PC-3 (cell line): ENCODE data around the gene KCNK2. TPM values are rescaled to one million over a fixed set of nuclear protein-coding genes. Genes with fewer than 3 reads are reported as not detected.

Experiments
- ATAC-seq: fragments of 200-7000 bp; cut with Tn5 transposase; 2 replicates; pipeline ENCODE4 v1.9.1; 2020; ENCODE audit warnings: mild to moderate bottlenecking, moderate library complexity
- BruUV-seq: library from RNA; stranded (reverse); fragments of 400-500 nt; replicated peaks from 2 replicates; lab custom pipeline; 2021; lab: Mats Ljungman, UMichigan
- CTCF ChIA-PET: fragments of 300-600 bp; sonication (Branson Sonifier 250); formaldehyde crosslinking; loops from one replicate; lab custom pipeline; 2022; ENCODE audit warnings: antibody characterized with exemption; lab: Charles Lee
- POLR2A ChIA-PET: fragments of 300-600 bp; sonication (Branson Sonifier 250); formaldehyde crosslinking; loops from one replicate; lab custom pipeline; 2022; ENCODE audit warnings: antibody characterized with exemption; ENCODE audit not compliant: unreplicated experiment; lab: Charles Lee
- DNase-seq: peaks from one replicate; pipeline ENCODE4 v3.0.0-alpha.2; 2015
- H2AFZ ChIP-seq: fragments of 300-600 bp; sonication (generic); 2 replicates; pipeline ENCODE4 v1.6.0; 2016; ENCODE audit warnings: antibody characterized with exemption, low read length
- H3F3A ChIP-seq: fragments of 300-600 bp; sonication (generic); one replicate; pipeline ENCODE4 v1.6.0; 2017; ENCODE audit warnings: antibody characterized with exemption, low read length, control low read depth, mild to moderate bottlenecking; ENCODE audit not compliant: unreplicated experiment
- H3K27ac ChIP-seq: fragments of 300-600 bp; sonication (generic); 2 replicates; pipeline ENCODE4 v1.5.1; 2016; ENCODE audit warnings: mild to moderate bottlenecking, low read length
- H3K27me3 ChIP-seq: fragments of 300-600 bp; sonication (generic); 2 replicates; pipeline ENCODE4 v1.6.1; 2016; ENCODE audit warnings: low read length, mixed read lengths
- H3K36me3 ChIP-seq: fragments of 300-600 bp; sonication (generic); 2 replicates; pipeline ENCODE4 v1.6.1; 2016; ENCODE audit warnings: low read depth, mixed run types, low read length, mixed read lengths
- H3K4me1 ChIP-seq: fragments of 300-600 bp; sonication (generic); 2 replicates; pipeline ENCODE4 v1.5.1; 2016; ENCODE audit warnings: low read length; ENCODE audit not compliant: insufficient read depth
- H3K4me2 ChIP-seq: fragments of 300-600 bp; sonication (generic); 2 replicates; pipeline ENCODE4 v1.6.0; 2016; ENCODE audit warnings: low read length
- H3K4me3 ChIP-seq: fragments of 300-600 bp; sonication (generic); 2 replicates; pipeline ENCODE4 v1.5.1; 2016; ENCODE audit warnings: mild to moderate bottlenecking, low read length, mixed read lengths
- H3K79me2 ChIP-seq: fragments of 300-600 bp; sonication (generic); 2 replicates; pipeline ENCODE4 v1.6.1; 2017; ENCODE audit warnings: low read length, mixed read lengths
- H3K9ac ChIP-seq: fragments of 300-600 bp; sonication (generic); 2 replicates; pipeline ENCODE4 v1.6.0; 2016; ENCODE audit warnings: mild to moderate bottlenecking, low read length
- H3K9me2 ChIP-seq: fragments of 300-600 bp; sonication (generic); replicated peaks from 2 replicates; pipeline ENCODE4 v1.6.1; 2016; ENCODE audit warnings: mixed run types, low read length, mixed read lengths
- H3K9me3 ChIP-seq: fragments of 300-600 bp; sonication (generic); 2 replicates; pipeline ENCODE4 v1.6.1; 2016; ENCODE audit warnings: low read length, mixed read lengths
- H4K20me1 ChIP-seq: fragments of 300-600 bp; sonication (generic); 2 replicates; pipeline ENCODE4 v1.6.1; 2016; ENCODE audit warnings: low read length, mixed read lengths
- EZH2 ChIP-seq: fragments of 300-600 bp; sonication (generic); IDR thresholded peaks from one replicate; pipeline ENCODE4 v1.6.1; 2017; ENCODE audit warnings: antibody characterized with exemption, mild to moderate bottlenecking, low read length; ENCODE audit not compliant: unreplicated experiment
- EZH2phosphoT487 ChIP-seq: fragments of 300-600 bp; sonication (generic); IDR thresholded peaks from 2 replicates; pipeline ENCODE4 v1.6.1; 2018; ENCODE audit warnings: mild to moderate bottlenecking, antibody characterized with exemption, low read length, borderline replicate concordance
- intact Hi-C: fragments of 100-400 bp; cut with micrococcal nuclease; formaldehyde crosslinking; loops from 2 replicates; pipeline ENCODE4 v1.9.0; 2023
- total RNA-seq: library from RNA; depleted of rRNA; stranded (reverse); fragments of >200 nt; gene quantifications from 2 replicates; pipeline ENCODE4 v1.2.3, GENCODE V29; 2014
- TF ChIP-seq, protein P1 (sequence below): fragments of 300-600 bp; sonication (generic); conservative IDR thresholded peaks from 2 replicates; pipeline ENCODE4 v1.5.1; 2017; ENCODE audit warnings: antibody characterized with exemption, low read depth, mild to moderate bottlenecking, low read length

KCNK2 gene
- total RNA-seq, 1 experiment from 2014 or later, result not detected

DNA sequence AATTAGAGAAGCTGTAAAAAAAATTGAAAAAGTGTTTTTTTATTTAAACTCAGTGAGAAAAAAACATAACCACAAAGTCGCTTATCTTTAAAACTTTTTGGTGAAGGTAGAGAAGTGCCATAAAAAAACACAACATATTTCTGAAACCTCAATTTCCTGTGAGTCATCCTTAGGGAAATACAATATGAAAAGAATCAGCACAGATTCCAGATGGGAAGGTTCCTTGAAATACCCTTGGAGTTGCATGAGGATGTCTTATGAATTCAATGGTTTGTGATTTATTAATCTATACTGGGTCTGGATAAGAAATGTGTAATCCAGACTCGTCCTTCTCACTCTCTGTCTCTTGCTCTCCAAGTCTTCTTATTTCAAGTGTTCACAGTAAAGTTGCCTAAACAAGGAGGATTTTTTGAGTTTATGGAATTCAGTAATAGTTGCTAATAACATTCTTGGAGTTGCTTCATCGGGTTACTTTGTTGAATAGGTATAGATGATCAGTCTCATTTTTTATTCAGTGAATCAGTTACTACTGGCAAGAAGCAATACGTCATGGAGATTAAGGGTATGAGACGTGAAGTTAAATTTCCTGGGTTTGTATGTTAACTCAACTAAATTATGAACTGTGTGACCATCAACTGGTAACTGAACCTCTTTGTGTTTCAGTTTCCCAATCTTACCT, 191.4 kb downstream of the KCNK2 start:
- POLR2A ChIA-PET, result no interaction called here
- ATAC-seq (peak; percentile 98), DNase-seq (peak; percentile 94)
- H3K9me3 ChIP-seq, result no peaks in the 10 kb centered on the region
- peaks cover 18% of the 10 kb centered on the region for H3K4me1 ChIP-seq
- H3K9me2 ChIP-seq, result no peaks in the 10 kb centered on the region
- H2AFZ ChIP-seq, result no peak overlapping the region
- no peaks in the 10 kb centered on the region for H3K36me3 ChIP-seq
- no peaks in the 10 kb centered on the region for H3K27me3 ChIP-seq
- H3K79me2 ChIP-seq, result no peaks in the 10 kb centered on the region
- intact Hi-C loops, result loop anchor here (1.0 to 10.0 kb wide), 4 partner anchors 86 to 321 kb away; no protein-coding TSS in a partner anchor
- H4K20me1 ChIP-seq, result no peaks in the 10 kb centered on the region
- TF ChIP-seq, protein P1, sequence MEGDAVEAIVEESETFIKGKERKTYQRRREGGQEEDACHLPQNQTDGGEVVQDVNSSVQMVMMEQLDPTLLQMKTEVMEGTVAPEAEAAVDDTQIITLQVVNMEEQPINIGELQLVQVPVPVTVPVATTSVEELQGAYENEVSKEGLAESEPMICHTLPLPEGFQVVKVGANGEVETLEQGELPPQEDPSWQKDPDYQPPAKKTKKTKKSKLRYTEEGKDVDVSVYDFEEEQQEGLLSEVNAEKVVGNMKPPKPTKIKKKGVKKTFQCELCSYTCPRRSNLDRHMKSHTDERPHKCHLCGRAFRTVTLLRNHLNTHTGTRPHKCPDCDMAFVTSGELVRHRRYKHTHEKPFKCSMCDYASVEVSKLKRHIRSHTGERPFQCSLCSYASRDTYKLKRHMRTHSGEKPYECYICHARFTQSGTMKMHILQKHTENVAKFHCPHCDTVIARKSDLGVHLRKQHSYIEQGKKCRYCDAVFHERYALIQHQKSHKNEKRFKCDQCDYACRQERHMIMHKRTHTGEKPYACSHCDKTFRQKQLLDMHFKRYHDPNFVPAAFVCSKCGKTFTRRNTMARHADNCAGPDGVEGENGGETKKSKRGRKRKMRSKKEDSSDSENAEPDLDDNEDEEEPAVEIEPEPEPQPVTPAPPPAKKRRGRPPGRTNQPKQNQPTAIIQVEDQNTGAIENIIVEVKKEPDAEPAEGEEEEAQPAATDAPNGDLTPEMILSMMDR, result no peak
- TF ChIP-seq EZH2phosphoT487 (no peak), EZH2 (no peak)
- no peak overlapping the region for H3K9ac ChIP-seq
- CTCF ChIA-PET, result no interaction called here
- peak overlapping the region; percentile 30 for H3K4me2 ChIP-seq
- H3F3A ChIP-seq, result peaks cover 4% of the 10 kb centered on the region
- BruUV-seq, result no TSS peak
- no peak overlapping the region for H3K4me3 ChIP-seq
- H3K27ac ChIP-seq, result peak overlapping the region; percentile 10

DNA sequence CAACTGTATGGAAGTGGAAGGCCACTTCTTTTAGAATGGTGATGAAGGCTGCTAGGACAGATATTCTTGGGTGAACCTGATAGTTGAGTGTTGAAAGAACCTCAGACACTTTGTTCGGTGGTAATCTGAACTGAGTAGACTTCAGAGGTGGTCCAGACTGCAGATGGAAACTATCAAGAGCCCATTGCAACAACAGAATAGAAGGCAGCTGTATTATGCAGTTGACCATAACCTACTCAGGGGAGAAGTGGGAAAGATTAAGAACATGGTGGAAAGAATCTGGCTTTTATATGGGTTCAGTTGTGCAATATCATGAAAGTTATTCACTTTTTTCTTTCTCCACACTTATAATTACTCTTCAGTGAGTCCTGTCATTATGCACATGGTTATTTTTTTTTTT, 194.0 kb downstream of the KCNK2 start:
- DNase-seq, result no peak
- intact Hi-C loops, result loop anchor here (10.0 kb wide), 1 partner anchor 318 kb away; no protein-coding TSS in a partner anchor
- BruUV-seq, result no TSS peak

More for the DNA sequence above, 194.0 kb downstream of the KCNK2 start:
- Histone ChIP-seq H2AFZ (no peak overlapping the region), H3K9me3 (no peaks in the 10 kb centered on the region), H3F3A (peaks cover 4% of the 10 kb centered on the region), H3K4me3 (no peak overlapping the region), H3K9ac (no peak overlapping the region), H3K9me2 (no peaks in the 10 kb centered on the region), H3K36me3 (no peaks in the 10 kb centered on the region), H4K20me1 (no peaks in the 10 kb centered on the region), H3K4me1 (peaks cover 18% of the 10 kb centered on the region), H3K27ac (no peak overlapping the region), H3K27me3 (no peaks in the 10 kb centered on the region), H3K79me2 (no peaks in the 10 kb centered on the region), H3K4me2 (no peak overlapping the region)
- CTCF ChIA-PET, result no interaction called here
- TF ChIP-seq EZH2phosphoT487 (no peak), EZH2 (no peak)
- TF ChIP-seq, protein P1, result no peak
- ATAC-seq, result no peak
- POLR2A ChIA-PET, result no interaction called here
